RWPE2 (cell line): ENCODE measurements around the gene SPINDOC.

ENCODE experiments used
- ATAC-seq: fragments of 200-7000 bp; cut with Tn5 transposase; 3 replicates; pipeline ENCODE4 v1.9.1; 2021; ENCODE audit warnings: low read depth
- DNase-seq: peaks from one replicate; pipeline ENCODE4 v3.0.0-alpha.2; 2020; ENCODE audit warnings: low spot score
- H3K27ac ChIP-seq: fragments of 450-650 bp; 2 replicates; pipeline ENCODE4 v1.5.1; 2017; ENCODE audit warnings: mild to moderate bottlenecking; ENCODE audit not compliant: poor library complexity, severe bottlenecking
- H3K27me3 ChIP-seq: fragments of 250-450 bp; sonication (Bioruptor Pico); 2 replicates; pipeline ENCODE4 v1.5.1; 2021; ENCODE audit warnings: mild to moderate bottlenecking, moderate library complexity; ENCODE audit not compliant: insufficient read depth, poor library complexity, severe bottlenecking
- H3K36me3 ChIP-seq: fragments of 250-450 bp; sonication (Bioruptor Pico); 2 replicates; pipeline ENCODE4 v1.5.1; 2020; ENCODE audit warnings: low read depth, mild to moderate bottlenecking, moderate library complexity
- H3K4me1 ChIP-seq: fragments of 250-450 bp; sonication (Bioruptor Pico); 2 replicates; pipeline ENCODE4 v1.5.1; 2021; ENCODE audit warnings: mild to moderate bottlenecking, moderate library complexity; ENCODE audit not compliant: insufficient read depth, poor library complexity, severe bottlenecking
- H3K4me3 ChIP-seq: fragments of 250-450 bp; sonication (Bioruptor Pico); 2 replicates; pipeline ENCODE4 v1.5.1; 2021; ENCODE audit warnings: mild to moderate bottlenecking, moderate library complexity; ENCODE audit not compliant: severe bottlenecking
- H3K9me3 ChIP-seq: fragments of 250-450 bp; sonication (Bioruptor Pico); 2 replicates; pipeline ENCODE4 v1.5.1; 2021; ENCODE audit warnings: mild to moderate bottlenecking, moderate library complexity; ENCODE audit not compliant: severe bottlenecking
- TF ChIP-seq, protein P1 (sequence below): fragments of 450-650 bp; IDR thresholded peaks from one replicate; pipeline ENCODE4 v1.5.1; 2017; ENCODE audit warnings: mild to moderate bottlenecking, moderate library complexity; ENCODE audit not compliant: poor library complexity, severe bottlenecking

Gene SPINDOC

DNA sequence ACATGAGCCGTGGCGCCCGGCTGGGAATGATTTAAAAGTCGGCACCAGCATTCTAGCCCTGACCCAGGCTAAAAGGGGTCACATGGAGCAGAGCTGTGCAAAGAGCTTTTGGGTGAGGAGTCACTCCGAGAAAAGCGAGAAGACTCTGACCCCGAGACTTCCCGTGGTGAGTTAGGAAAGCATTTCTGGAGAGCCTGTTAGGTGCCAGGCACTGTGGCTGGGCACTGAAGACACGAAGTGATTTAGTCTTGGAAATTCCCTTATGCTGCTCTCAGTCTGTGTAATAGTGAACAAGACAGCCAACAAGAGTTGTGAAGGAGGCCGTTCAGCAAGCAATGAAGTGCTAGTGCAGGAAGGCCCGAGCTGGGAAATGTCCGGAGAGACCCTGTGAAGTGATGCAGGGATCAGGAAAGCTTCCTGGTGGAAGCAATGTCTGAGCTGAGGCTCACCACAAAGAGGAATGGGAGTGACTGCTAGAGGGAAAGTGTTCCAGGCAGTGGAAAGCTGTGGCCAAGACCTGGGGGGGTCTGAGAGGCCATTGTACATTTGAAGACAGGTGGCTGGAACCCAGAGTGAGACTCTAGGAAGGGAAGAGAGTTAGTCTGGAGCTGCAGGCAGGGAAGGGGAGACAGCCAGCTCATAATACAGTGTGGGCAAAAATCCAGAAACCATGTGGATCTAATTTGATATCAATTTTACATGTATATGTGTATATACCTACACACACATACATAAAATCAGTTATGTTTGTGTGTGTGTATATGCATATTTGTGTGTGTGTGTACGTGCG lies 57.3 kb downstream of the SPINDOC start:
- H3K27ac ChIP-seq: no peak overlapping the region

DNA sequence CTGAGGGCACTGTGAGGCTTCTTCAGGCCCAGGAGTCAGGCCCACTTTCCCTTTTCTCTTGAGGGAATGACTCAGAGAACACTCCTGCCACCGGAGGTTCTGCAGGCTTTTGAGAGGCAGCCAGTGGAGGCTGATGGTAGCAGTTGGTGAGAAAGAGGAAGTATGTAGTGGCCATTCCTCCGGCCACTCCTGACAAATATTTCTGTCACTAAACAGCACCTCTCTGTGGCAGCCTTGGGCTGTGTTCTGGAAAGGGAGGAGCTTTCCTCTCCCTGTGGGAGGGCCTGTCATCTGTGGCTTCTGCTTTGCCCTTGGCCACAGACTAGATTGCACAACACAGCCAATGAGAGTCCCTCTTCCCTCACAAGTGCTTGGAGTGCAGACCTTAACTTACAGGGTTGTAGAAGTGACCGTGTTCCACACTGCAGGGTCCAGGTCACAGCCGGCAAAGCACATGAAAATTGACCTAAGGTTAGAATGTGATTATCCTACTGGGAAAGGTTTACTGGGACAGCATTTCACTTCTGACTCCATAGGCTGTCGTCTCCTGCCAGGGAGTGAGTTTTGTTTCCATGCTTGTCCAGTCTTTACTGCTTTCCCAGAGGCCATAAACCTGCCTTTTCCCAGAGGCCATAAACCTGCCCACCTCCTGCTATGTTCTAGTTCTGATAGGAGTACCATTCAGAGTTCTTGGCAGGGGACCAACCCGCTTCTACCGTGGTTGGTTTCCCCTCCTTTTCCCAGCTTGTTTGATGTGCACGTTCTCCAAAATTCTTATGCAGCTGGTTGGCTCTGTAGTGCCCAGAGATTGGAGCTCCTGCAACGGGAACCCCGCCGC lies 58.9 kb downstream of the SPINDOC start:
- ATAC-seq (peak; percentile 88), DNase-seq (peak; percentile 66)
- Histone ChIP-seq H3K27me3 (no peaks in the 10 kb centered on the region), H3K36me3 (peaks cover 4% of the 10 kb centered on the region; the same call in 1 of the 2 replicates), H3K27ac (no peak overlapping the region), H3K9me3 (no peaks in the 10 kb centered on the region), H3K4me3 (no peak overlapping the region), H3K4me1 (peaks cover 10% of the 10 kb centered on the region)
- TF ChIP-seq, protein P1, sequence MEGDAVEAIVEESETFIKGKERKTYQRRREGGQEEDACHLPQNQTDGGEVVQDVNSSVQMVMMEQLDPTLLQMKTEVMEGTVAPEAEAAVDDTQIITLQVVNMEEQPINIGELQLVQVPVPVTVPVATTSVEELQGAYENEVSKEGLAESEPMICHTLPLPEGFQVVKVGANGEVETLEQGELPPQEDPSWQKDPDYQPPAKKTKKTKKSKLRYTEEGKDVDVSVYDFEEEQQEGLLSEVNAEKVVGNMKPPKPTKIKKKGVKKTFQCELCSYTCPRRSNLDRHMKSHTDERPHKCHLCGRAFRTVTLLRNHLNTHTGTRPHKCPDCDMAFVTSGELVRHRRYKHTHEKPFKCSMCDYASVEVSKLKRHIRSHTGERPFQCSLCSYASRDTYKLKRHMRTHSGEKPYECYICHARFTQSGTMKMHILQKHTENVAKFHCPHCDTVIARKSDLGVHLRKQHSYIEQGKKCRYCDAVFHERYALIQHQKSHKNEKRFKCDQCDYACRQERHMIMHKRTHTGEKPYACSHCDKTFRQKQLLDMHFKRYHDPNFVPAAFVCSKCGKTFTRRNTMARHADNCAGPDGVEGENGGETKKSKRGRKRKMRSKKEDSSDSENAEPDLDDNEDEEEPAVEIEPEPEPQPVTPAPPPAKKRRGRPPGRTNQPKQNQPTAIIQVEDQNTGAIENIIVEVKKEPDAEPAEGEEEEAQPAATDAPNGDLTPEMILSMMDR: peak; percentile 30

More for the DNA sequence above, 57.3 kb downstream of the SPINDOC start:
- Histone ChIP-seq H3K4me1 (peaks cover 10% of the 10 kb centered on the region), H3K36me3 (peaks cover 3% of the 10 kb centered on the region; the same call in 1 of the 2 replicates), H3K4me3 (no peak overlapping the region), H3K9me3 (no peaks in the 10 kb centered on the region), H3K27me3 (no peaks in the 10 kb centered on the region)
- TF ChIP-seq, protein P1: no peak
- no peak for ATAC-seq
- DNase-seq: no peak

DNA sequence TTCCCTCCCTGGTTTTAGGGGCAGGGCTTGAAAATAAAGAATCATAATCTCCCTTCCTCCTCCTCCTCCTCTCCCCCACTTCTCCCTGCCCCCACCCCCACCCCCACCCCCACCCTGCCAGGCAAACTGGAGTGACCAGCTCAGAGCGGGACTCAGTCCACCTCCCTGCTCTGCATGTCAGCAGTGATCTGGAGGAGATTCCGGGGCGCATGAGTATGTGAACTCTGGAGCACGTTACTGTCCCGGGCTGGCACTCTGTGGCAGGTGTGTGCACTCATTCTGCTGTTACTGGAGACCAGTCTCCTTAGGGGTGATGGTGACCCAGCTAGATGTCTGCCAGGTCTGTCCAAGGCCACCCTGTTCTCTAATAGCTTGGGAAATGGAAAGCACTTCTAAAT lies 59.5 kb downstream of the SPINDOC start:
- peaks cover 10% of the 10 kb centered on the region for H3K4me1 ChIP-seq
- H3K36me3 ChIP-seq: peaks cover 4% of the 10 kb centered on the region; the same call in 1 of the 2 replicates
- DNase-seq: no peak
- ATAC-seq: no peak
- TF ChIP-seq, protein P1: no peak
- H3K27me3 ChIP-seq: no peaks in the 10 kb centered on the region
- no peaks in the 10 kb centered on the region for H3K9me3 ChIP-seq
- H3K27ac ChIP-seq: no peak overlapping the region
- H3K4me3 ChIP-seq: no peak overlapping the region

DNA sequence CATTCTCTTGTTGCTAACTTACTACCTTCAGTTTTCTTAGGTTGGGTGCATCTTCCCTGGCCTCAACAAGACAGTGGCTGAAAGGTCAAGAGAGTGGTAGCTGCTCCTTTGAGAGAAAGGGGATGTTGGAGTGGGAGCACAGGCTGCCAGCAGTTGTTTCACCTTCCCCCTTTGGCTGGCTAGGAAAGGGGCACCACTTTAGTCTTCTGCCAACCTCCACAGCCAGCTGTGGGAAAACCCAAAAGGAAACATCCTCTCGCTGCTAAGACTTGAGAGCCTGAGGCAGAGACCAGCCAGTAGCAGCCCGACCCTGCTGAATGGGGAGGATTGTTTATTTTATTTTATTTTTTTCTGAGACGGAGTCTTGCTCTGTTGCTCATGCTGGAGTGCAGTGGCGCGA lies 60.1 kb downstream of the SPINDOC start:
- Histone ChIP-seq H3K9me3 (no peaks in the 10 kb centered on the region), H3K4me3 (no peak overlapping the region), H3K36me3 (peaks cover 4% of the 10 kb centered on the region; the same call in 1 of the 2 replicates), H3K27me3 (no peaks in the 10 kb centered on the region), H3K27ac (no peak overlapping the region), H3K4me1 (peaks cover 10% of the 10 kb centered on the region)
- ATAC-seq (no peak), DNase-seq (no peak)
- TF ChIP-seq, protein P1: no peak
